GM10248 (cell line): Measurements from ENCODE around the gene GFRA1.

ENCODE experiments used
- CTCF ChIA-PET: fragments of 300-600 bp; sonication (Branson Sonifier 250); formaldehyde crosslinking; extraction: SDS; loops from one replicate; lab custom pipeline; 2021; ENCODE audit warnings: antibody characterized with exemption; lab: Yijun Ruan, JAX
- POLR2A ChIA-PET: fragments of 350-650 bp; sonication (Branson Sonifier 250); formaldehyde crosslinking; extraction: SDS; loops from one replicate; lab custom pipeline; 2020; ENCODE audit warnings: antibody characterized with exemption; lab: Yijun Ruan, JAX
- DNase-seq: peaks from one replicate; pipeline ENCODE4 v3.0.0; 2012; ENCODE audit errors: extremely low spot score
- CTCF ChIP-seq: IDR thresholded peaks from 2 replicates; pipeline ENCODE4 v1.5.1; 2012; ENCODE audit warnings: mild to moderate bottlenecking, low read depth; ENCODE audit errors: extremely low read depth, missing control alignments, control extremely low read depth

GFRA1 gene

GRCh38 chr10:116207690-116208089 is 65.3 kb downstream of the GFRA1 start:
- ChIA-PET POLR2A (no interaction called here), CTCF (no interaction called here)
- no peak for TF ChIP-seq CTCF
- DNase-seq: no peak

DNA sequence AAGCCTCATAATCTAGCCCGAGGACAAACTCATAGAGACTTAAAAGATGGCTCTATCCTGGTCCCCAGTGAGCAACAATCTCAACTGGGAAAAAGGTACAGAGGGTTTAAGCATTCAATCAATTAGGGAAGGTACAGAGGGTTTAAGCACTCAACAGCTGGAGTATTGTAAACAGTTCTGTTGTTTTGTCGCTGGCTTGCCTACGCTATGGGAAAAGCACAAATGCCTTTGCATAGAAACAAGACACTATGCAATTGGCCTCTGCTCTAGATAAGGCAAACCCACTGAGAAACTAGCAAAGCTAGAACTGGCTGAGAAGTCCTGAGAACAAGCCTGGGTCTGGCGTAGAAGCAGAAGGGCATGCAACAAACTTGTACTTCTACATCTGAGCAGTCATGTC is 69.3 kb downstream of the GFRA1 start:
- ChIA-PET POLR2A (no interaction called here), CTCF (no interaction called here)
- TF ChIP-seq CTCF: no peak
- DNase-seq: no peak

- POLR2A ChIA-PET: no interaction called here
These were observed 71.2 kb downstream of the GFRA1 start for GRCh38 chr10:116201670-116202430.

GRCh38 chr10:116201011-116201410 is 72.0 kb downstream of the GFRA1 start:
- POLR2A ChIA-PET: no interaction called here
- CTCF ChIA-PET: no interaction called here
- DNase-seq: no peak
- TF ChIP-seq CTCF: no peak

More at GRCh38 chr10:116201670-116202430, 71.2 kb downstream of the GFRA1 start:
- TF ChIP-seq CTCF: no peak
- CTCF ChIA-PET: no interaction called here
- DNase-seq: no peak

DNA sequence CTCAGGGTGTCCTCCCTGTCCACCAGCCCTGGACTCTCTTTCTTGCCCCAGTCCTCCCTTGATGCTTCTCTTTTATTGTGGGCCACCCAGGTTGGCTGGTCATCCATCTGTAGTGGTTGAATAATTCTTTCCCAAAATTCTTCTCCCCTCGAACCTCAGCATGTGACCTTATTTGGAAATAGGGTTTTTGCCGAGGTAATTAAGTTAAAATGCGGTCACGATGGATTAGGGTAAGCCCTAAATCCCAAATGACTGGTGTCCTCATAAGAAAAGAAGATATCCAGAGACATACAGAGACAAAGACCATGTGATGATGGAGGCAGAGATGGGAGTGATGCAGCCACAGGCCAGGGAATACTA is 74.3 kb downstream of the GFRA1 start:
- DNase-seq: no peak
- CTCF ChIA-PET: interaction anchor here (1.6 kb wide), 1 partner anchor 12 kb away, joined by 4 read pairs; no protein-coding TSS in a partner anchor
- POLR2A ChIA-PET: no interaction called here
- TF ChIP-seq CTCF: no peak

GRCh38 chr10:116197946-116198675 is 74.9 kb downstream of the GFRA1 start:
- ChIA-PET POLR2A (no interaction called here), CTCF (interaction anchor here (1.1 kb wide), 1 partner anchor 23 kb away, joined by 3 read pairs; no protein-coding TSS in a partner anchor)
- no peak for TF ChIP-seq CTCF
- no peak for DNase-seq
